HepG2 (cell line): ENCODE results near the gene CLDN9.

Experiments used
- KDM4B ChIP-seq: sonication (generic); formaldehyde crosslinking; IDR thresholded peaks from 2 replicates; pipeline ENCODE4 v1.4.0; 2020; ENCODE audit warnings: missing genetic modification reagents
- MAFK ChIP-seq, 2 experiments: IDR thresholded peaks in 1 of 2; conservative IDR thresholded peaks in 1 of 2; 2 replicates each; pipeline ENCODE4 v1.6.1; 2011; ENCODE audit warnings: improper control_type of control experiment in 2 of 2, low read length in 2 of 2
- NR1H2 ChIP-seq: sonication (generic); formaldehyde crosslinking; IDR thresholded peaks from 2 replicates; pipeline ENCODE4 v1.8.1; 2022; ENCODE audit warnings: low read depth, missing genetic modification reagents, borderline replicate concordance
- POLR2A ChIP-seq, 2 experiments: IDR thresholded peaks; 2 replicates each; pipeline ENCODE4 v1.6.1; 2011; ENCODE audit warnings: low read depth in 2 of 2, low read length in 2 of 2, mild to moderate bottlenecking in 1 of 2, moderate library complexity in 1 of 2; ENCODE audit not compliant: insufficient read depth in 1 of 2
- SIN3A ChIP-seq: IDR thresholded peaks from 2 replicates; pipeline ENCODE4 v1.6.1; 2011; ENCODE audit warnings: low read depth, mild to moderate bottlenecking, control low read depth, low read length, borderline replicate concordance
- SOX5 ChIP-seq: IDR thresholded peaks from 2 replicates; pipeline ENCODE4 v1.6.1; 2016; ENCODE audit warnings: borderline replicate concordance
- ZFP41 ChIP-seq: sonication (generic); formaldehyde crosslinking; IDR thresholded peaks from 2 replicates; pipeline ENCODE4 v1.4.0; 2020; ENCODE audit warnings: mild to moderate bottlenecking, missing genetic modification reagents, borderline replicate concordance
- ZMAT3 ChIP-seq: sonication (generic); formaldehyde crosslinking; conservative IDR thresholded peaks from 2 replicates; pipeline ENCODE4 v1.7.0; 2021; ENCODE audit warnings: missing genetic modification reagents
- ZNF572 ChIP-seq: sonication (generic); formaldehyde crosslinking; IDR thresholded peaks from 2 replicates; pipeline ENCODE4 v1.5.1; 2020; ENCODE audit warnings: mild to moderate bottlenecking, missing genetic modification reagents
- TF ChIP-seq, protein P1 (sequence below): sonication (generic); formaldehyde crosslinking; IDR thresholded peaks from 2 replicates; pipeline ENCODE4 v1.5.0; 2020; ENCODE audit warnings: mild to moderate bottlenecking, missing genetic modification reagents, moderate library complexity

- TF ChIP-seq SOX5 (CRISPR knock-in tag) (no peak), KDM4B (CRISPR knock-in tag) (no peak), ZFP41 (CRISPR knock-in tag) (no peak), ZMAT3 (CRISPR knock-in tag) (no peak), SIN3A (no peak), NR1H2 (CRISPR knock-in tag) (no peak), ZNF572 (CRISPR knock-in tag) (no peak), POLR2A (IDR thresholded peaks at IDR 0.05; ENCODE audit: insufficient read depth in 1 of 2, low read depth in 2 of 2, low read length in 2 of 2) (no peak), MAFK (conservative IDR thresholded peaks at IDR 0.05 in 1 of 2, IDR thresholded peaks at IDR 0.05 in 1 of 2; ENCODE audit: low read length in 2 of 2) (no peak)
- TF ChIP-seq, protein P1, sequence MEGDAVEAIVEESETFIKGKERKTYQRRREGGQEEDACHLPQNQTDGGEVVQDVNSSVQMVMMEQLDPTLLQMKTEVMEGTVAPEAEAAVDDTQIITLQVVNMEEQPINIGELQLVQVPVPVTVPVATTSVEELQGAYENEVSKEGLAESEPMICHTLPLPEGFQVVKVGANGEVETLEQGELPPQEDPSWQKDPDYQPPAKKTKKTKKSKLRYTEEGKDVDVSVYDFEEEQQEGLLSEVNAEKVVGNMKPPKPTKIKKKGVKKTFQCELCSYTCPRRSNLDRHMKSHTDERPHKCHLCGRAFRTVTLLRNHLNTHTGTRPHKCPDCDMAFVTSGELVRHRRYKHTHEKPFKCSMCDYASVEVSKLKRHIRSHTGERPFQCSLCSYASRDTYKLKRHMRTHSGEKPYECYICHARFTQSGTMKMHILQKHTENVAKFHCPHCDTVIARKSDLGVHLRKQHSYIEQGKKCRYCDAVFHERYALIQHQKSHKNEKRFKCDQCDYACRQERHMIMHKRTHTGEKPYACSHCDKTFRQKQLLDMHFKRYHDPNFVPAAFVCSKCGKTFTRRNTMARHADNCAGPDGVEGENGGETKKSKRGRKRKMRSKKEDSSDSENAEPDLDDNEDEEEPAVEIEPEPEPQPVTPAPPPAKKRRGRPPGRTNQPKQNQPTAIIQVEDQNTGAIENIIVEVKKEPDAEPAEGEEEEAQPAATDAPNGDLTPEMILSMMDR, result no peak
Observed at GRCh38 chr16:3014971-3015370, 2.2 kb downstream of the CLDN9 start.
